A549 treated with AZD9567 at 1 μM for 4 hours (cell line): Measurements from ENCODE around the gene SLFN13. TPM values are rescaled to one million over a fixed set of nuclear protein-coding genes. Genes with fewer than 3 reads are reported as not detected.

Experiments used
- total RNA-seq: library from RNA; stranded (reverse); fragments of 200-300 nt; extraction: Qiagen RNA extraction; gene quantifications from 5 replicates; pipeline ENCODE4 v1.2.3, GENCODE V29; 2022; ENCODE audit not compliant: insufficient read depth

The SLFN13 gene, protein sequence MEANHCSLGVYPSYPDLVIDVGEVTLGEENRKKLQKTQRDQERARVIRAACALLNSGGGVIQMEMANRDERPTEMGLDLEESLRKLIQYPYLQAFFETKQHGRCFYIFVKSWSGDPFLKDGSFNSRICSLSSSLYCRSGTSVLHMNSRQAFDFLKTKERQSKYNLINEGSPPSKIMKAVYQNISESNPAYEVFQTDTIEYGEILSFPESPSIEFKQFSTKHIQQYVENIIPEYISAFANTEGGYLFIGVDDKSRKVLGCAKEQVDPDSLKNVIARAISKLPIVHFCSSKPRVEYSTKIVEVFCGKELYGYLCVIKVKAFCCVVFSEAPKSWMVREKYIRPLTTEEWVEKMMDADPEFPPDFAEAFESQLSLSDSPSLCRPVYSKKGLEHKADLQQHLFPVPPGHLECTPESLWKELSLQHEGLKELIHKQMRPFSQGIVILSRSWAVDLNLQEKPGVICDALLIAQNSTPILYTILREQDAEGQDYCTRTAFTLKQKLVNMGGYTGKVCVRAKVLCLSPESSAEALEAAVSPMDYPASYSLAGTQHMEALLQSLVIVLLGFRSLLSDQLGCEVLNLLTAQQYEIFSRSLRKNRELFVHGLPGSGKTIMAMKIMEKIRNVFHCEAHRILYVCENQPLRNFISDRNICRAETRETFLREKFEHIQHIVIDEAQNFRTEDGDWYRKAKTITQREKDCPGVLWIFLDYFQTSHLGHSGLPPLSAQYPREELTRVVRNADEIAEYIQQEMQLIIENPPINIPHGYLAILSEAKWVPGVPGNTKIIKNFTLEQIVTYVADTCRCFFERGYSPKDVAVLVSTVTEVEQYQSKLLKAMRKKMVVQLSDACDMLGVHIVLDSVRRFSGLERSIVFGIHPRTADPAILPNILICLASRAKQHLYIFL
- 3.5 to 12.8 TPM (median 3.9 TPM) in 5 replicates for total RNA-seq

DNA sequence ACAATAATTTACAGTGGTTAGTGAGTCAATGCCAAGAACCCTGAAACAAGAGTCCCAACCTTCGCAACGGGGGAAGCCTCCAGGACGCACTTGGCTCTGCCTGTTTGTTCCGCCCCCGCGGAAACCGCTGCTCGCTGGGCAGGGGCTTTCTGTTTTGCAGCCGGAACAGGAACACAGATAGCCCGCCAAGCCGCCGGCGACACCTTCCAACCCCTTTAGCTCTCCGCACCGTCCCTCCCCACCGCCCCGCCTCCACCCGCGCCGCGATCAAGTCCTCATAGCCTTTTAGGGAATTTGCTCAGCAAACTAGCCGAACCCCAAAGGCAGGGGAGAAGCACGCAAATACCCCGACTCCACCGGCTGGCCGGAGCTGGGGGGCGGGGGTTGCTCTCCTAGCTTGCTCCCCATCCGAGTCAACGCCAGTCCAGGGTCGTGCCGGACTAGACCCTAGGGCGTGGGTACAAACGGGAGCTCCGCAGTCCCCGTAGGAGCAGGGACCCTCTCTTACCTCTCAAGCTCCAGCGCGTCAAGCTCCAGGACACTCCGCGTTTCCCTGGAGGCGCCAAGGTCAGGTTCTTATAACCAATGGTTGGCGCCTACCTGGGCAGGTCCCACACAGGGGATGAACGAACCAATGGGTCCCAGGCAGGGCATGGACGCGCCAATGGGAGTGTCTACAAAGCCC lies at the start of gene SLFN13:
Gene SLFN13 (minus strand): TSS at position 553 of the 685 bp plus-strand sequence. CDS start 3,086 bp downstream, outside the sequence.

DNA sequence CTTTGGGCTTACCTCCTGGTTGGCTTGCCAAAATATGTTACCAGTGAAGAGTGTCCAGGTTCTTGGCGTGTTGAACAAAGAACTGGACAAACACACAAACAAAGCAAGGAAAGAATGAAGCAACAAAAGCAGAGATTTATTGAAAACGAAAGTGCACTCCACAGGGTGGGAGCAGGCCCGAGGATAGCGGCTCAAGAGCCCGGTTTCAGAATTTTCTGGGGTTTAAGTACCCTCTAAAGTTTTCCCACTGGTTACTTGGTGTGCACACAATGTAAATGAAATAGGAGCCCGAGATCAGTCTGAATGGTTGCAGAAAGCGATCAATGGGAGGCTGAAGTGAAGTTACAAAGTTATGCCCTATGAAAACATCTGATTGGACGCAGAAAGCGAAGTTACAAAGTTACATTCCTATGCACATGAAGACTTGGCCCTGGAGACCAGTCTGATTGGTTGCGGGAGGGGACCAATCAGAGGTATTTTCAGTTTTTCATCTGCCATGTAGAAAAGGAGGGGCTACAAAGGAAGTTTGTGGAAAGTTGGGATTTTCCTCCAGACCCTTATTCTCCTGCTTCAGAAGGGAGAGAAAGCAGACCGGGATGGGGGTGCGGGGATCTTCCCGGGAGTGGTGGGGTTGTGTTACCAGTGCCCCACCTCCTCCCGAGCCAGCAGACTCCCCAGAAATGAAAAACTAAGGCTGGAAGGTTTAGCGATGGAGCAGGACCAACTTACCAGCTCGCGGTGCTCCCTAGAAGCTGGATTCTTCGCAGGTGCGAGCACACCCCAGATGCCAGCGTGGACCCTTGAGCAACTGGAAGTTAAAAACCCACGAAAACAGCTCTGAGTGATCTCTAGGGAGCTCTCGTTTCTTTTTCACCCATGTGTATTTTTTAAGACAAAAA lies 16.1 kb downstream of the SLFN13 start, which contains the start of gene SLFN12:
Gene SLFN12 (minus strand): TSS at position 325 of the 899 bp plus-strand sequence. CDS start 9,472 bp downstream, outside the sequence.

Other genes with a start within 250 kb of the SLFN13 start
- 3.7 to 4.6 TPM (median 3.9 TPM) in 5 replicates for gene SLFN5, start 205.7 kb downstream of the SLFN13 start, total RNA-seq
- 4.5 to 6.4 TPM (median 5.8 TPM) in 5 replicates for gene SLFN11, start 75.1 kb downstream of the SLFN13 start, total RNA-seq
- 0.05 to 0.09 TPM (median 0.06 TPM) in 3 of 5 replicates, not detected in the others for gene SLFN12, start 16.3 kb downstream of the SLFN13 start, total RNA-seq
- gene SLFN12L, start 88.9 kb upstream of the SLFN13 start, total RNA-seq = 0.26 TPM in 1 of 5 replicates, not detected in the others
- gene SLFN14, start 112.1 kb upstream of the SLFN13 start, total RNA-seq = not detected in 5 replicates
- gene PEX12, start 129.8 kb upstream of the SLFN13 start, total RNA-seq = 6.9 to 11.1 TPM (median 8.4 TPM) in 5 replicates
- gene AP2B1, start 138.6 kb upstream of the SLFN13 start, total RNA-seq = 121 to 158 TPM (median 130 TPM) in 5 replicates